Posterior cingulate gyrus (tissue), 11 donors: ENCODE measurements around the gene PDSS2.

Source experiments
- DNase-seq, 10 donors: peaks; one replicate each; pipeline versions ENCODE4 v3.0.0 to v3.0.0-alpha.2; 2020 to 2021; ENCODE audit warnings: mixed read lengths in 3 of 10
- intact Hi-C: fragments of 100-400 bp; cut with DNase I; formaldehyde crosslinking; loops from one replicate; pipeline ENCODE4 v1.15.1; 2023

The PDSS2 gene

DNA sequence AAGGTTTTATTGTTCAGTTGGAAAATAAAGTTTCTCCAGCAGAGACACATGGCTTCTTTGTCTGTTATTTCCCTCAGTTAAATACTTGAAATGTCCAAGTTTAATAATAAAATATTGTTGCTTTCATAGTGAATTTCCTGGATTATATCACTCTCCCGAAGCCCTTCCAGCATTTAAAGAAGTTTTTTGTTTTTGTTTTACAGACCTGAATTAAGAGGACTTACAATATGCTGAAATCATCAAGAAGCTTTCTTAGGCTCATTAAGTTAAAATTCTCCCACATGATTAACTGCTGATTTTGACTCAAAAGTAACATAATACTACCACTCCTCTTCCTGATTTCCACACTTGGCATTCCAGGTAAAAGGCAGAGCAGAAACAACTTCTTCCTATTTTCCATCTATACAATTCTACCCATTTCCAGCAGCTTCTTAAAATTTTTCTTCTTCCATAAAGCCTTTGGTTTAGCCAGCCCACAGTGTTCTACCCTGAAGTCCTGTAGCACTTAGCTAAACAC lies 35.8 kb downstream of the PDSS2 start:
- DNase-seq = no peak
- intact Hi-C loops = no loop called here

DNA sequence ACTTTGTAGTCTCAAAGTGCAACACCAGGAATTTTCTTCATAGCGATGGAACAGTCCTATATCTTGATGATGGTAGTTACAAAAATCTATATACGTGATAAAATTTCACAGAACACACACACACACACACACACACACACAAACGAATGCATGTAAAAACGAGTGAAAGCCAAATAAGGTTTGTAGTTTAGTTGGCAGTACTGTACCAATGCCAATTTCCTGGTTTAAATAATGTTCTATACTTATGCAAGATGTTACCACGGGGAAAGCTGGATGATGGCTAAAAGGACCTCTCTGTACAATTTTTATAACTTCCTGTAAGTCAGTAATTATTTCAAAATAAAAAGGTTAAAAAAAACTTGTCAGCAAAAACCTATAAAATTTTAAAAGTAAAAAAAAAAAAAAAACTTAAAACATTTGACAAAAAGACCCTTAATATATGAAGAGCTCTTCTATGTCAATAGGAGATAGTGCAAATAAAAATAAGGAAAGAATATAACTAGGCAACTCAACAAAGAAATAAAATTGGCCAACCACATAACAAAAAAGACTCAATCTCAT lies 37.6 kb downstream of the PDSS2 start:
- intact Hi-C loops = no loop called here
- no peak for DNase-seq

DNA sequence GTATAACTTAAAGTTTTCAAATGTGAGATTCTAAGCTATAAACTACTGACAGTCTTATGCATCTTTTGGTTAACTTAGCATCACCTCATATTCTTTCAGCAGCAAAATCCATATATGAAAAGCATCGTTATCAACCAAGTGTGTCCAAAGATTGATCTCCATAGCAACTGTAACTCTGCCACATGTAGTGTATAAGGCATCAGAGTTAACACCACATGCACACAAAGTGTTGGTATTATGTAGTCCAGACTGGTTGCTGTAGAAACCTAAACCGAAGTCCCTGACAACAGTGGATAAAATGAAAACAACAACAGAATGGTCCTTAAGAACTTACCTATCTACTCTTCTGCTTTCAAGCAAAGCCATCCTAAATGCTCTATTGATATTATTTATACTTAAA lies 39.6 kb downstream of the PDSS2 start:
- intact Hi-C loops = no loop called here
- no peak for DNase-seq

GRCh38 chr6:107418118-107418517 lies 41.2 kb downstream of the PDSS2 start:
- intact Hi-C loops = no loop called here
- DNase-seq = no peak

DNA sequence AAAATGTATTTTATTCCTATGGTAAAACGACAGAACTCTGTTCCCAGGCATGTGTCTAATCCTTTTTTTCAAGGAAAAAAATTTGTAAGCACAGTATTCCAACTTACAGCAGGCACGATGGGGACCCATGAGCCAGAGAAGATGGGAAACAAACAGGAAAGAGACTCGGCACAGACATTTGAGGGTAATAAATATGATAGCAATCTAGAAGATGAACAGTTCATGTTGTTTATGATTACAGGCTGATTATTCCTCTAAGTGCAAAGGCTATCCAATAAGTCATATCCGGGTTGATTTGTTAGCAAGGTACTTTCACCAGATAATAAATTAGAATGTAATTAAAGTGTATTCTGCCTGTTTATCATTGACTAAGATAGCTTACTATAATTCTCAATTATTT lies 43.2 kb downstream of the PDSS2 start:
- DNase-seq = no peak
- intact Hi-C loops = no loop called here

GRCh38 chr6:107413966-107414645 lies 45.3 kb downstream of the PDSS2 start:
- no peak for DNase-seq
- intact Hi-C loops = no loop called here

GRCh38 chr6:107411161-107411560 lies 48.2 kb downstream of the PDSS2 start:
- intact Hi-C loops = no loop called here
- no peak for DNase-seq

GRCh38 chr6:107409942-107410341 lies 49.4 kb downstream of the PDSS2 start:
- intact Hi-C loops = no loop called here
- DNase-seq = no peak

GRCh38 chr6:107408714-107409113 lies 50.6 kb downstream of the PDSS2 start:
- intact Hi-C loops = no loop called here
- no peak for DNase-seq

- intact Hi-C loops = no loop called here
- no peak for DNase-seq
These were observed 54.4 kb downstream of the PDSS2 start for GRCh38 chr6:107405002-107405401.

DNA sequence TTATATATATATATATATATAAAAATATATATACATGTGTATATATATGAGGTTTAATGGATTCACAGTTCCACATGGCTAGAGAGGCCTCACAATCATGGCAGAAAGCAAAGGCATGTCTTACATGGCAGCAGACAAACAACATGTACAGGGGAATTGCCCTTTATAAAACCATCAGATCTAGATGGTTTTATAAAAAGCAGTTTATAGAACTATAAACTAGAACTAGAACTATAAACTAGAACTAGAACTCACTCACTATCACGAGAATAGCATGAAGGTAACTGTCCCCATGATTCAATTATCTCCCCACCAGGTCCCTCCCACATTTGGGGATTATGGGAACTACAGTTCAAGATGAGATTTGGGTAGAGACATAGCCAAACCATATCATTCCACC lies 56.8 kb downstream of the PDSS2 start:
- intact Hi-C loops = no loop called here
- no peak for DNase-seq

DNA sequence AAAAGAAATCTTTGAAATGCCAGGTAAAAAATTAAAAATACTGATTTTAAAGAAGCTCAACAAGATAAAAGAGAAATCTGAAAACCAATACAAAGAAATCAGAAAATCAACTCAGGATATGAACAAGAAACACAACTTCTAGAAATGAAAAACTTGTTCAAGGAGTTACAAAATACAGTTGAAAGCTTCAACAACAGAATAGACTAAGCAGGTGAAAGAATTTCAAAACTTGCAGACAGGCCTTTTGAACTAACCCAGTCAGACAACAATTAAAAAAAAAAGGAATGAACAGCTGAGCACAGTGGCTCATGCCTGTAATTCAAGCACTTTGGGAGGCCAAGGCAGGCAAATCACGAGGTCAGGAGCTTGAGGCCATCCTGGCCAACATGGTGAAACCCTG lies 57.8 kb downstream of the PDSS2 start:
- intact Hi-C loops = no loop called here
- no peak for DNase-seq

DNA sequence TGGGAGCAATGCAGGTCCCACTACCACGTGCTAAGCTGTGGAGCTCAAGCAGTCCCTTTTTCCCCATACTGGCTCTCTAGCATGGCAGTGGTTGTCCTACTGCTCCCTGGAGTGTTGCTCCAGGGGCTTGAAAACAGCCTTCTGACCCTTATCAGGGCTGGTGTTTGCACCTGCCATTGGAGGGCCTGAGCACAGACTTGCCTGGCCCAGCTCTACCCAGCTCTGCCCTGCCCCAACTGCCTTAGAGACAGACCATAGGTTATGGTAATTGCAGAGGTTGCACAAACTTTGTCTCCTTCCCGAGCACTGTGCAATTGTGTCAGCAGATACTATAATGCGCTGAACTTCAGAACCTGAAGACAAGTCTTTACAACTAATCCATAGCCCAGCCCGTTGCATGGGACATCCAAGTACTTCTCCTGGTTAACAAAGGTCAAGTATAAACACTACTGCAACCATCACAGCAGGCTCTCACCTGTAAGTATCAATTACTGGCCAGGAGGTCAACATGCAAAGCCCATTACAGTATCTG lies 58.7 kb downstream of the PDSS2 start:
- DNase-seq = no peak
- intact Hi-C loops = no loop called here

- intact Hi-C loops = no loop called here
These were observed 59.4 kb downstream of the PDSS2 start for GRCh38 chr6:107399935-107400334.

GRCh38 chr6:107398001-107398400 lies 61.4 kb downstream of the PDSS2 start:
- intact Hi-C loops = no loop called here
- DNase-seq = no peak

More at GRCh38 chr6:107399935-107400334, 59.4 kb downstream of the PDSS2 start:
- DNase-seq = no peak

DNA sequence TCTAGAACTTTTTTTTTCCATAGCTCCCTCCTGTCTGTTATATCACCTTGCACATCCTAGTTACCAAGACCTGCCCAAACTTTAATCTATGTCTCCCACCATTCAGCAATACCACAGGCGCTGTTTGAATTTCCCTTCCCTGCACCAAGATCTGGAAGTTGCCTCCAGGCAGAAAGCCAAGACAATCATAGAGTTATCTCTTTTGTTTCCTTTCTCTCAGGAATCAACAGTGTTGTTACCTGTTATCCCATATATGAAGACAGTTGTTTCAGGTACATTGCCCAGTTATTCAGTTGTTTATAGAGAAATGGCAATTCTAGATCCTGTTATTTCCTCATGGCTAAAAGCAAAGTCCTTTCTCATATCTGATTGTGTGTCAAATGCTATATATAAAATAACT lies 63.2 kb downstream of the PDSS2 start:
- intact Hi-C loops = no loop called here
- DNase-seq = no peak

DNA sequence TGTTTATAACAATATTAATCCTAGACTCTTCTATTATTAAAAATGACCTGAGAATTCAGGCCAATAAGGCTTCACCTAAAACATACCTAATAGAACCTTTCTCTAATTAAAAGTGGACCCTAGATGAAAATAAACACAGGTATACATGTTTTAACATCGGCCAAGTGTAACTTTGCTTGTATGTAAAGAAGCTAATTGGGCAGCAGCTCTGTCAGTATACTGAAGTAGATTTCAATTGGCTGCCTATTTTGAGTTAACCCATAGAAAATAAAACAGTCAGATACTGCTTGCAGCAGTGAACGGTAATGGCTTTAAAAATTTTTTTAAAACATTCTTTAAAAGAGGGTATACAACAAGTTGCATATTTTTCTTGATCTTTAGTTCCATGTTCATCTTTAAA lies 67.3 kb downstream of the PDSS2 start:
- no peak for DNase-seq
- intact Hi-C loops = no loop called here

GRCh38 chr6:107390685-107391435 lies 68.5 kb downstream of the PDSS2 start:
- intact Hi-C loops = no loop called here
- DNase-seq = no peak

DNA sequence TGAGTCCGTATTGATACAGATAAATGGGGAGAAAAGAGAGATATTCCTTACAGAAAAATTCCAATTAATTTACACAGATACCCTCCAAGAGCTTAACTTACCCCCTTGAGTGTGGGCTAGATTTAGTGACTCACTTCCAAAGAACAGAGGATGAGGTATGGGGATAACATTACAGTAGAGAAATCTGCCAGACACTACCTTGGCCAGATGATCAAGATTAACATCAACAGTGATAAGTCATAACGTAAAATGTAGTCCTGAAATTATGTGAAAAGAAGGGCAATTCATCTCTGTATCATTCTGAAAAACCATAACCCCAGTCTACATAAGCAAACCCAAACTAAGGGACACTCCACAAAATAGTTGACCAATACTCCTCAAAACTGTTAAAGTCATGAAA lies 69.3 kb downstream of the PDSS2 start:
- intact Hi-C loops = no loop called here
- DNase-seq = no peak

DNA sequence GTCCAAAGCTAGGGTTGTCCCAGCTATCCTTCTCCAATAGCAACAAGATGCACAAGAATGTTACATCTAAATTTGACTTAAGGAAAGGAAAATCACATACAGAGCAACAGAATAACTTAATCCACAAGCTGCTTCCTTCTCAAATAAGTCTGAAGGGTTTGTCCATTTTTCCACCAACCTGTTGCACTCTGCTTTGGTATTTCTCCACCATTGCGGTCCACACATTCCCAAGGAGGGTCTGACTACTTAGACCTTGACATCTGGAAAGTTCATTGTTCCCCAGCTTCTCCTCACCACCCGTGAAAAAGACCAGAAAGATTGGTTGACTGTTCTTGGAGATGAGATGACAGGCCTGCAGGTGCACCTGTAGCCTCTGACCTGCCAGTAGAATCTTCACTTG lies 72.5 kb downstream of the PDSS2 start:
- intact Hi-C loops = no loop called here
- no peak for DNase-seq

DNA sequence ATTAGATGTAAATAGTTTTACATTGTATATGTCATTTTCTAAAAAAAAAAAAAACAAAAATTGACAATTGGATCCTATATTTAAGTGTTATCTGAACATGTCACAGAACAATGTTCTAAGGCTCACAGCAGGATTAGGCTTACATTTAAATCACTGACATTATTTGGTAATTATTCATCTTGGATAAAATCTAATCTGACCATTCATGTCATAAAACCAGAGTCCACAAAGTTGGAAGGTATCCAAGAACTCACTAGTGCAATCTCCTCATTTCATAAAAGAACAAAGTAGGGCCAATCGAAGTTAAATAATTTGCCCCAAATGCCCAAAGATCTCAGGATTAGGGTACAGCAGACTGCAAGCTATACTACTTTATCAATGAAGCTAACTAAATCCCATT lies 73.0 kb downstream of the PDSS2 start:
- intact Hi-C loops = no loop called here
- DNase-seq = no peak

GRCh38 chr6:107383705-107384104 lies 75.7 kb downstream of the PDSS2 start:
- intact Hi-C loops = no loop called here
- DNase-seq = no peak
